Effector memory CD8-positive, alpha-beta T cell (primary cell): ENCODE results near the gene ZC3H15.

Experiments
- ATAC-seq: fragments of 150-1000 bp; cut with Tn5 transposase; replicated peaks from 2 replicates; pipeline ENCODE4 v1.10.0; 2021; ENCODE audit warnings: mild to moderate bottlenecking, moderate library complexity
- DNase-seq, 3 experiments: peaks; one replicate each; pipeline ENCODE4 v3.0.0; 2021
- H3K27ac Mint-ChIP-seq, 2 donors: one replicate each; pipeline ENCODE4 v1.8.0; 2022; ENCODE audit warnings: mild to moderate bottlenecking in 2 of 2, mixed read lengths in 2 of 2, moderate library complexity in 2 of 2
- H3K27me3 Mint-ChIP-seq, 2 donors: one replicate each; pipeline ENCODE4 v1.8.0; 2022; ENCODE audit warnings: mixed read lengths in 2 of 2
- H3K36me3 Mint-ChIP-seq: one replicate; pipeline ENCODE4 v1.8.0; 2022; ENCODE audit warnings: mild to moderate bottlenecking, moderate library complexity, mixed read lengths; ENCODE audit not compliant: insufficient read depth
- H3K4me1 Mint-ChIP-seq, 2 donors: one replicate each; pipeline ENCODE4 v1.8.0; 2022; ENCODE audit warnings: low read depth in 2 of 2, mixed read lengths in 2 of 2
- H3K4me3 Mint-ChIP-seq, 2 donors: one replicate each; pipeline ENCODE4 v1.8.0; 2022; ENCODE audit warnings: mild to moderate bottlenecking in 2 of 2, mixed read lengths in 2 of 2, moderate library complexity in 2 of 2
- H3K9me3 Mint-ChIP-seq, 2 donors: one replicate each; pipeline ENCODE4 v1.8.0; 2022; ENCODE audit warnings: mixed read lengths in 2 of 2

The ZC3H15 gene

GRCh38 chr2:186534406-186534805 lies 48.3 kb downstream of the ZC3H15 start:
- H3K9me3 Mint-ChIP-seq, result no peaks in the 10 kb centered on the region
- no peaks in the 10 kb centered on the region for H3K4me1 Mint-ChIP-seq
- DNase-seq (no peak), ATAC-seq (no peak)
- no peaks in the 10 kb centered on the region for H3K36me3 Mint-ChIP-seq
- H3K27ac Mint-ChIP-seq, result no peak overlapping the region
- H3K4me3 Mint-ChIP-seq, result no peak overlapping the region
- peaks cover 0 to 29% of the 10 kb centered on the region in 2 donors for H3K27me3 Mint-ChIP-seq

DNA sequence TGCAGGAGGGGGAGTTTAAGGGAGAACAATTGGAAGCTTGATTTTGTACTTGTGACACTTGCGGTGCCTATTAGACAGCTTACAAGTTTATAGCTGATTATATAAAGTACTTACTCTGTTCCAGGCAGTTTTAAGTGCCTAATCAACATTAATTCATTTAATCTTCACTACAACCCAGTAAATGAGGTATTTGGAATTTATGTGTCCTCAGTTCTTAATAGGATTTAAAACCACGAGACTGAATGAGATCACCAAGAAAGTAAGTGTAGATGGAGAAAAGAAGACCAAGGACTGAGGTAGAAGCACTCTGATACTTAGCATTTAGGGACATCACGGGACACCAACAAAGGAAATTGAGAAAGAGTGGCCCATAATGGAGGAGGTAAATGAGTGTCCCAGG lies 49.8 kb downstream of the ZC3H15 start:
- H3K36me3 Mint-ChIP-seq, result no peaks in the 10 kb centered on the region
- DNase-seq, result no peak
- H3K27ac Mint-ChIP-seq, result no peak overlapping the region
- no peaks in the 10 kb centered on the region for H3K4me1 Mint-ChIP-seq
- H3K27me3 Mint-ChIP-seq, result peaks cover 0 to 29% of the 10 kb centered on the region in 2 donors
- H3K4me3 Mint-ChIP-seq, result no peak overlapping the region
- no peaks in the 10 kb centered on the region for H3K9me3 Mint-ChIP-seq
- ATAC-seq, result no peak

DNA sequence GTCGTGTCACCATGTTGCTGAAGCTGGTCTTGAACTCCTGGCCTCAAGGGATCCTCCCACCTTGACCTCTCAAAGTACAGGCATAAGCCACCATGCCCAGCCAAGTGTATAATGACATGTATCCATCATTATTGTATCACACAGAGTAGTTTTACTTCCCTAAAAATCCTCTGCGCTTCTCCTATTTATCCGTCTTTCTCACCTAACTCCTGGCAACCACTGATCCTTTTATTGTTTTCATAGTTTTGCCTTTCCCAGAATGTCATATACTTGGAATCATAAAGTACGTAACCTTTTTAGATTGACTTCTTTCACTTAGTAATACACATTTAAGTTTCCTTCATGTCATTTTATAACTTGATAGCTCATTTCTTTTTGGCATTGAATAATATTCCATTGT lies 51.0 kb downstream of the ZC3H15 start:
- DNase-seq (no peak), ATAC-seq (no peak)
- no peaks in the 10 kb centered on the region for H3K4me1 Mint-ChIP-seq
- H3K9me3 Mint-ChIP-seq, result no peaks in the 10 kb centered on the region
- H3K27me3 Mint-ChIP-seq, result peaks cover 0 to 34% of the 10 kb centered on the region in 2 donors
- H3K36me3 Mint-ChIP-seq, result no peaks in the 10 kb centered on the region
- H3K4me3 Mint-ChIP-seq, result no peak overlapping the region
- no peak overlapping the region for H3K27ac Mint-ChIP-seq

DNA sequence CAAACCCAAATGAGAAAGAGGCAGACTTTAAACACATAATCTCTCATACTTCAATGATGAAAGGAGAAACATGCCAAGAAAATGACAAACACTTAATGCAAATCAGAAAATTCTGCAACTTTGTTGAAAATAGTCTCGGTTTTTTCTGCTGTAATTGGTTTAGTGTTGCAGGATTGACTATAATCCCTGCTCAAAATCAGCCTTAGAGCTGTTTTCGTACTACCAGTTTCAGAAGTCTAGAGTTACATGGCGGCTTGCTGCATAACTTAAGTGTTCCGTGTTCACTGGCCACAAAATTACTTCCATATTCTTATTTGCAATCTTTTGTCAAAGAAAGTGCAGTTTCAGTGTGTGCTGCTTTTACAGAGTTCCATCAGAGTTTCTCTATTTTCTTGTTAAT lies 54.9 kb downstream of the ZC3H15 start:
- H3K9me3 Mint-ChIP-seq, result no peaks in the 10 kb centered on the region
- ATAC-seq (no peak), DNase-seq (no peak)
- H3K36me3 Mint-ChIP-seq, result no peaks in the 10 kb centered on the region
- H3K27me3 Mint-ChIP-seq, result peaks cover 0 to 26% of the 10 kb centered on the region in 2 donors
- no peak overlapping the region for H3K27ac Mint-ChIP-seq
- H3K4me3 Mint-ChIP-seq, result no peak overlapping the region
- no peaks in the 10 kb centered on the region for H3K4me1 Mint-ChIP-seq

- no peaks in the 10 kb centered on the region for H3K36me3 Mint-ChIP-seq
- DNase-seq, result no peak
- no peak overlapping the region for H3K4me3 Mint-ChIP-seq
- H3K27ac Mint-ChIP-seq, result no peak overlapping the region
- no peaks in the 10 kb centered on the region for H3K4me1 Mint-ChIP-seq
- no peaks in the 10 kb centered on the region for H3K9me3 Mint-ChIP-seq
- peaks cover 0 to 19% of the 10 kb centered on the region in 2 donors for H3K27me3 Mint-ChIP-seq
- ATAC-seq, result no peak
These were observed 55.9 kb downstream of the ZC3H15 start for GRCh38 chr2:186542002-186542401.

- Mint-ChIP-seq H3K27me3 (peaks cover 0 to 9% of the 10 kb centered on the region in 2 donors), H3K36me3 (no peaks in the 10 kb centered on the region), H3K4me3 (no peak overlapping the region), H3K27ac (no peak overlapping the region), H3K9me3 (no peaks in the 10 kb centered on the region), H3K4me1 (no peaks in the 10 kb centered on the region)
- DNase-seq, result no peak
- no peak for ATAC-seq
These were observed 57.6 kb downstream of the ZC3H15 start for GRCh38 chr2:186543561-186544131.

DNA sequence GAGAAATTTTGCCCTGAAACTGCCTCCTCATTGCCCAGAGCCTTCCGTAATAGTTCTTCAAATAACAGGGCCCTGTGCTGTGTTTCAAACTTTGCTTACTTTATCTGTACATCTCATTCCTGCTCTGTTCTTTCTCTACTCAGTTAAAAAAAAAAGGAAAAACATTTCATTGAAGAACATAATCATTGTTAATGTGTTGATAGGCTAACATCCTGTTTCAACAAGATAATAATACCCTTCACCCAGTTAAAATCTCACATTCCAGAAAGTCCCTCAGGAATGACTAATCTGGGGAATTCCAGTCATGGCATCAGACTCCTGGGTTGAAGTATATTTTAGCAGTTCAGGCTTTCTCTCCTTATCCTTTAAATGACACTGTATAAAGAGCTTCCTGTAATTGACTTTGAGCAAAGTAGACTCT lies 58.2 kb downstream of the ZC3H15 start:
- no peak for ATAC-seq
- DNase-seq, result no peak
- Mint-ChIP-seq H3K4me3 (no peak overlapping the region), H3K27me3 (peaks cover 0 to 9% of the 10 kb centered on the region in 2 donors), H3K4me1 (no peaks in the 10 kb centered on the region), H3K27ac (no peak overlapping the region), H3K36me3 (no peaks in the 10 kb centered on the region), H3K9me3 (no peaks in the 10 kb centered on the region)

DNA sequence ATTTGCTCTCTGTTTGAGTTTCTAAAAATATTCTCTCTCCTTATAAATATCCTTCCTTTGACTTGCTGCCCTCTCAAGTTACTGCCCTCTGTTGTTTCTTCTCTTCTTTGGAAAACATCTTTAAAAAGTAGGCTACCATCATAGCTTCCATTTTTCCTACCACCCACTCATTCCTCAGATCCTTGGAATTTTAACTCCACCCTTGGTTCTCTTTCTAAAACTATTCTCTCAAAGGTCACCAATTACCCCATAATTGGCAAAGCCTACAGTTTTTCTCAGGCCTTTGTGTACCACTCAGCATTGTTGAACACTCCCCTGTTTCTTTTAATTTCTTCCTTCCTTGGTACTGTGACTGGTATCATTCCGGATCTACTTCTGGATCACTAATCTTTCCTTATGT lies 60.8 kb downstream of the ZC3H15 start:
- Mint-ChIP-seq H3K27ac (no peak overlapping the region), H3K4me1 (no peaks in the 10 kb centered on the region), H3K9me3 (no peaks in the 10 kb centered on the region), H3K27me3 (peaks cover 10 to 14% of the 10 kb centered on the region in 2 donors), H3K36me3 (no peaks in the 10 kb centered on the region), H3K4me3 (no peak overlapping the region)
- ATAC-seq (no peak), DNase-seq (no peak)

DNA sequence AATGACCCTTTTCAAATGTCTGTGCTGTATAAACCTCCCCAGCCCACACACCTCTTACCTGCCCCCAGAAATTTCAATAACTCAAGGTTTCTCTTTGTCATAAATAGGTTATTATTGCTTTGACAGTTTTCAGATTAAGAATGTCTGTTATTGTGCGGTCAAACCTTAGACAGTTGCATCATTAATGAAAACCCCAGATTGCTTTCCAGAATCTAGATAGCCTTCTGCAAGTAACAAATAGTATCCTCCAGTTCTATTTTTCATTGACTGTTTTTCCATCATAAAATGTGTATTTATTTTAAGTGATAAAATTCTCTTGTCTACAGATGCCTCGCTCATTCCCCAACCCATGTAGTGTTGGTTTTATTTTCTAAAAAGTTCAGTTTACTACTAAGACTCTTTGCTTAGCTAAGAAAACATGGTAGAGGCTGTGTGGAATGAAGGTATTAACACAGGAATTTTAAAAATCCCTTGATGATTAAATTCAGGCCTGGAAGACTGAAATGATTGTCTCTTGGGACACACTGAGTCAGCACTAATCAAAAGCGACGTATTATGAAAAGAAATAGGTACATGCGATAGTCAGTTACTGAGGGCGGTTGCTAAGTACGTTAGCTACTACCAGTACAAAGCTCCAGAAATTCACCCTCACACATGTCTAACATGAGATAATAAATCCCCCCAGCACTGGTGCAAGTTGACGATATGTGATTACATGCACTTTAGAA lies 65.4 kb downstream of the ZC3H15 start:
- DNase-seq, result no peak
- no peaks in the 10 kb centered on the region for H3K9me3 Mint-ChIP-seq

DNA sequence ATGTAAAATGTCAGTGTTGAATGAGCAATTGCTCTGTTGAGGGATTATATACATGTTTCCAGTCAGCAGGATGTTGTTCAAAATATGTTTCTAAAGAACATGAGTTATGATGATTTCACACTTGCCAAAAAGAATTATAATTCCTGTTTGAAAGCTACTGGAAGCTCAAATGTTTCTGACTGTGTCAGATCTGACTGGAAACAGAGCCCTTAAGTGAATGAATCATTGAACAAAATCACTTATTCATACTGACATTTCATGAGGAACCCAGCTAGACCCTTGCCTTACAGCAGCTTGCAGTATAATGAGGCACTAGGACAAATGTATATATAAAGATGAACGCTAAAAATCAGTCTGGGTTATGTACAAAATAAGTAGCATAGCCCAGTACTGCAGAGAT lies 68.4 kb downstream of the ZC3H15 start:
- Mint-ChIP-seq H3K27ac (no peak overlapping the region), H3K4me3 (no peak overlapping the region), H3K27me3 (peaks cover 7 to 10% of the 10 kb centered on the region in 2 donors), H3K36me3 (no peaks in the 10 kb centered on the region), H3K4me1 (no peaks in the 10 kb centered on the region), H3K9me3 (no peaks in the 10 kb centered on the region)
- DNase-seq (no peak), ATAC-seq (no peak)

More for the DNA sequence above, 65.4 kb downstream of the ZC3H15 start:
- peaks cover 7 to 10% of the 10 kb centered on the region in 2 donors for H3K27me3 Mint-ChIP-seq
- no peak overlapping the region for H3K27ac Mint-ChIP-seq
- no peak for ATAC-seq
- H3K4me1 Mint-ChIP-seq, result no peaks in the 10 kb centered on the region
- no peak overlapping the region for H3K4me3 Mint-ChIP-seq
- H3K36me3 Mint-ChIP-seq, result no peaks in the 10 kb centered on the region

DNA sequence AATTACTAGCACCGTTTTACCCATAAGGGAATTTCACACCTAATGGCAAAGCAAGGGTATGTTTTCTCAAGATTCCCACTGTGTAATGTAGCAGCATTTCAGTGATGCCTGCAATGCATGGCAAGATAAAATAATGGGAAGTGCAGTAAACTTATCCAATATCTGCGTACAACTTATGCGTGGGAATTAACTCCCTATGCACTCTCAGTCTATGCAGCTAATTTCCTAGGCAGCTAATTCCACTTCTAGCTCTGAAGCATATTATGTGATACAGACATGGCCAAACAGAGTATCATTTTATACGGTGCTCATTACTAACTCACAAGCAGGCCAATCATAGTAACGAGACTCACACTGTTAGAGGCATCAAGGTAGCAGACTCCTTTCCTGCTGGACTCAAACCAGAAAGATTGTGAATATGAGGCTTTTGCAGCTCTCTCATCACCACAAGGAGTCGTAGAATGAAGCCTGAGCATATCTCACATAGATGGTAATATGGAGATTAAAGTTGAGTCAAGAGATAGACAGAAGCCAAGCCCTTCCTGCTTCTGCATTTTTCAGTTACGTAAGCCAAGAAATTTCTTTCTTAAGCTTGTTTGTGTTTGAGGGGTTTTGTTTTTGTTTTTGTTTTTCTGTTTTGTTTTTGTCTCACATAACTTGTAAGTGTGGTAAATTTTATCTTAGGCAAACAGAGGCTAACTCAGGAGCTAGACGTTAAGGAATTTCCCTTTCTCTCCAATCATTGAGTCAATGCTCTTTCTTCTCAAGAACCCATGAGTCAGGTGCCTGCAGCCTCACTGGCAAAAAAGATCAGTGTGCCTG lies 69.0 kb downstream of the ZC3H15 start:
- Mint-ChIP-seq H3K9me3 (no peaks in the 10 kb centered on the region), H3K27ac (no peak overlapping the region), H3K4me1 (no peaks in the 10 kb centered on the region), H3K4me3 (no peak overlapping the region), H3K27me3 (peaks cover 4 to 6% of the 10 kb centered on the region in 2 donors), H3K36me3 (no peaks in the 10 kb centered on the region)
- no peak for DNase-seq
- ATAC-seq, result no peak

DNA sequence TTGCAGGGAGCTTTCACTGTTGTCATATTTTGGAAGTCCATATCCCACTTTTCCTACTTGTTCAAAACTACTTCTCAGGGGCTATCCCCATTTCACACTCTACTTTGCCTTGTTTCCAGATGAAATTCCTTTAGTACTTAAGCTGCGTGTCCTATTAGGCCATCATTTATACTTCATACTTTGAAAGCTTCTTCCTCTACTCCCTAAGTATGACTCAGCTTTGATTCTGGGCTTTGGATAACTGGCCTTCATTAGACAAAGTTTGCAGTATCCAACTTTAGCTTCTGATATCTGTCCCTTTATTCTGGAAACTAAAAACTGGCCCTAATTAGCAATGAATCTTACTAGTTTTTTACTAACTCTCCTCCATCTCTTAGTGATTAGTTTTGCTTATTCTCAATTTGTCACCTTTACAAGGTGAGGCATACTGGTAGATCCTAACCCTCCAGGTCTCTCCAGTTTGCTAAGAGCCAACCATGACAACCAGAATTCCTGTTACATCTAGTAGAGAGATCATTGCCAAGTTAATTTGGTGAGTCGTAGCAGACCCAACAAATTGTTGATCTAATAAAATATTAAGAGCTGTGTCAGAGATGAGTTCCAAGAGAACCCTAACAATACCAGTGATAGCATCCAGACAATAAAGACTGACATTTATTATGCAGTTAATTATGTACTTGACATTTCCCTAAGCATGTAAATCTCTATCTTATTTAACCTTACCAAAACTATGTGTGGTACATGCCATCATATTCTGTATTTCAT lies 72.6 kb downstream of the ZC3H15 start:
- Mint-ChIP-seq H3K27ac (no peak overlapping the region), H3K36me3 (no peaks in the 10 kb centered on the region), H3K27me3 (peaks cover 10 to 12% of the 10 kb centered on the region in 2 donors), H3K4me1 (no peaks in the 10 kb centered on the region), H3K9me3 (no peaks in the 10 kb centered on the region), H3K4me3 (no peak overlapping the region)
- DNase-seq (no peak), ATAC-seq (no peak)
